RPMI7951 (cell line): ENCODE measurements around the gene UVRAG. TPM values are rescaled to one million over a fixed set of nuclear protein-coding genes. Genes with fewer than 3 reads are reported as not detected.
"Not testable (repeated sequence)": the region's sequence is repeated elsewhere in the genome, so short reads cannot be mapped to it uniquely, and the experiment has no call there.

ENCODE experiments used
- DNase-seq: peaks from one replicate; pipeline ENCODE4 v3.0.0-alpha.2; 2012; ENCODE audit warnings: low read depth
- total RNA-seq: library from RNA; depleted of rRNA; stranded (reverse); fragments of >200 nt; shearing (Covaris generic); gene quantifications from 2 replicates; pipeline ENCODE4 v1.2.3, GENCODE V29; 2014

Gene UVRAG
- total RNA-seq, 1 experiment from 2014 or later: 17.7 TPM

DNA sequence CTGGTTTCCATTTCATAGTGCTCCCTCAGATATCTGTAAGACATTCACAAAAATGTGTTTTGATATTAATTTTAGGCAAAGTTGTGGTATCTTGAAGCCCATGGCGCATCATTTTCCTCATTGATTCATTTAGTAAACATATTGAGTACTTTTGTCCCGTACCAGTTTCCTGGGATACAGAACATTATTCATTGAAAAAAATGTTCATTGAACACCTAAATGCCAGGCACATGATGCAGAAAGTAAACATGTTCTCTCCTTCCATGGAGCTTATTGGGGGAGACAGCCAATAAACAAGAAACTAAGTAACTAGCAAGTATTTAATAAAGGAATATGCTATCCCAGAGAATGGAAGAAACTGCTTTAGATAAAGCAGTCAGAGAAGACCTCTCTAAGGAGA lies 195.0 kb downstream of the UVRAG start:
- no peak for DNase-seq

DNA sequence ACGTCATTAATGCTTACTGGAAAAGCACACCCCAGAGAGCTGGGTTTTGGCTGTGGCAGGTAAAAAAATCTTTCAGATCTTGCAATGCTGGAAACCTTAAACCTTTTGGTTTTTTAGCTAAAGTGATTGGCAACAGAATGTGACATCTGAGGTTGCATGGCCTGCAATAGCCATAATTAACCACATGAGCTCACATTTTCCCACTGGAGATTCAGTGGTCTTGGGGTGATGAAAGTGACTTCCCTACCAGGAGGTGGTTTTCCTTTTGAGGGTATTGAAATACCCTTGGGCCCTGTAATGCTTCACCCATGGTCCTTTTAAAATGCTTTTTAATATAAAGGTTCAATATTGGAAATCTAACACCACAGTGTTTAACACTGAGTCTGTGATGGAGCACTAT lies 198.5 kb downstream of the UVRAG start:
- no peak for DNase-seq

DNA sequence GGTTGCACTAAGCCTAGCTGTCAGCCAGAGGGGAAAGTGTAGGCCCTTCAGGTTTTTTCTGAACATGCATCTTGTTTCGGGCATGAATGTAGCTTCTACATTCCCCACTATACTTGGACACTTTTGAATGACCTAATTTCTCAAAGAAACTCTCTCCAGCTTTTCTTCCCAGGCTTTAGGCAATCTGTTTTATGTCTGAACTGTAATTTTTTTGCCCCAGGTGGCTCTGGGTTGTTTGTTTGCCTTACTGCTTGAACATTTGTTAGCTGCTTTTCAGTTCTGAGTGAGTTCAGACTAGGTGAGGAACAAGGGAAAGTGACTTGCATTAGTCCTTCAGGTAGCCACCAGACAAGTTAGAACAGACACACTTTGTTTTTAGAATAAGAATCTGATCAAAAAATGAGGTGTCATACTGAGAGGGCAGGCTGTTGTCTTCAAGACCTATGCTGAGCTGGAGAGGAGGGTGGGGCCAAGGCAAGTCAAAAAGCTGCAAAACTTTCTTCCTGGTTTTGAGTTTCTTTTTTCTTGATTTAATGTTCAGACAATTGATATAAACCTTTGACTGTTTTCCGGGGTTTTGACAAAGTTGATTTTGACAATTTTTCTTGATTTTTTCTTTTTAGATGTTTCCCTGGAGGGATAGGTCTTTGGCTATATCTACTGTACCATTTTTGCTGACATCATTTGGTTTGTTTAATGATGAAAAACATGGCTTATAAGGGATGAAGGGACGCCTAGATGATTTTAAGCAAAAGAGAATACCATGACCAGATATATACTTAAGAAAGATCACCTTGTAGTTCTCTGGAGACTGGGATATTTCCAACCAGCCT lies 208.4 kb downstream of the UVRAG start:
- DNase-seq: no peak

- DNase-seq: peak; percentile 77
Measured at GRCh38 chr11:76025068-76025467, 210.1 kb downstream of the UVRAG start.

GRCh38 chr11:76025817-76026216 lies 210.8 kb downstream of the UVRAG start:
- DNase-seq: no peak

DNA sequence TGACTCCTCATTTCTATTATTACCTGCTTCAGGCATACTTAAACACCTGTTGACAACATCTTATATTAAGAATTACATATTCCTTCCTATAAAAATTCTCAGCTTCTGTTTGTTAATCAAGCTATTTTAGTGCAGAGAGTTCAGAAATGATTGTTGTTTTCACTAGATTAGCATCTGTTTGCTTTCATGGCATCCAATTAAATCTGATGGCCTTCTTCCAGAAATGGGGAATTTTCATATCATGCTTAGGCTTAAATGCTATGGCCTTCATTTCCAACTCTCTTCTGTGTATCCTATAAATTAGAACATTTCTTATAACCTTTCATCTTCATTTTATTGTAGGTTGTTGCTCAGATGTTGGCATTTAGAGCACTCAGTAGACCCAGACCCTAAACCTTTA lies 211.3 kb downstream of the UVRAG start:
- no peak for DNase-seq

DNA sequence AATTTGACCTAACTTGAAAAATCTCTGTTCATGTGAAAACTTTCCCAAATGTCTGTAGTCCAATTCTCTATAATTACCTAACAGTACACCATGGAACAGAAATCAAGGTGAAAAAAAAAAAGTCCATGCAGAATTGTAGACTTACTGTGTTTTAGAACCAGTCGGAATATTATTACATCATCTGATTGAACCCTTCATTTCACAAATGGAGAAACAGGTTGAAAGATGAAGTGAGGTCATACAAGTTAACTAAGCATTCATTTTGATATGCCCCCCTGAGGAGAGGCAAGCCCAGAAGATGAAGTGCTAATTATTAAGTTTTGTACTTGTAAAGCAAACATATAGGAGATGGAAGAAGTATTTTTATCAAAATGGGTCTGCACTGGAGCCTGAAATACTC lies 211.9 kb downstream of the UVRAG start:
- DNase-seq: no peak

DNA sequence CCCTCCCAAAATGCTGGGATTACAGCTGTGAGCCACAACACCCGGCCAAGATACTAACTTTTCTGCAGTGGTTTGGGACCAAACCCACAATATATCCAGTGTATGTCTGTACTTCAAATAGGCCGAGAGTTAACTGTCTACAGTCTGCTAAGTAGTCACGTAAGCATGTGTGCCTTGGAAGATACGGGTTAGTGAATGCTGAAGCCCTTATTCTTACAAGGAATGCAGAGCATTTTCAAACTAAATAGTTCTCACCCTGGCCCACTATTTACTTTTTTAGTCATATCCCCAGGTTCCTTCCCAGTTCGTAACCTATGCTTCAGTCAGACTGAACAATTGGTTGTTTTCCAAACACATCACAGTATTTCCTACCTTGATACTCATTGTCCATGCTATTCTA lies 215.3 kb downstream of the UVRAG start:
- DNase-seq: no peak

DNA sequence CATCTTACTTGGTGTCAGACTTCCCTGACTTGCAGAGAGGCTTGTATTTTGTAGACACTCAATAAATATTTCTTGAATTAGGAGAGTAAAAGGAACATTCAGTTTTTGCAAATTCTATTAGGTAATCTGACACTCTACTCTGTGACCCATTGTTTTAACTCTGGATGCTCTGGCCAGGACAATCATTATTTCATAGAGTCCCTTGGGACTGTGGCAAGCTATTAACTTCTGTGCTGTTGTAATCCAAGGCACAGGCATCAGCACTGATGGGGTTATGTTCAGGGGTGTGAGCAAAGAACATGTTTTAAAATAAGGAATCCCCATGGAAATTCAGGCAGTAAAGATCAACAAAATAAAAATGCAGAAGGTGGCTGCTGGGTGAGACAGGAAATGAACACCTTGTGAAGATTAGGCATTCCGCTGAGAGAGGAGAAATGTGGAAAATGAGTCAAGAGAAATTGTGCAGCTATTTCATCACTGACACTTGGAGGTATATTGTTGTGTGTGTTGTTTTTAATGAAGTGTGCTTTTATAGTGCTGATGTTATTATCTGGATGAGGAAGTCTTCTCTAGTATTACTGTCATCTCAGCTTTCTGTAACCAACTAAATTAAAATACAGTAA lies 216.1 kb downstream of the UVRAG start:
- DNase-seq: no peak

DNA sequence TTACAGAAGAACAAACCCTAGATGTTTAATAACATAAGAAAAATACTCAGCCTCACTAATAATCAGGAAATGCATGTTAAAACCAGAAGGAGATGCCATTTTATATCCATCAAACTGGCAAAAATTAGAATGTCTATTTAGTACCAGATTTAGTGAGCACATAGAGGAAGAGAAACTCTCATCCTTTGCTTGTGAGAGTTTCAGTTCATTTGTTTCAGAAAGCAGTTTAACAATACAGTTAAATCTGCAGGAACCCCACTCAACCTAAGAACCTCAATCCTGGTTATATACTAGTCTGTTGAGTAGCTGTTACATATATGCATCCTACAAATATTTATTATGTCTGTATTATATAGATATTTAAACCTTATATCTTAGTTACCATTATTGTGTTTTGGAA lies 218.7 kb downstream of the UVRAG start:
- DNase-seq: no peak

DNA sequence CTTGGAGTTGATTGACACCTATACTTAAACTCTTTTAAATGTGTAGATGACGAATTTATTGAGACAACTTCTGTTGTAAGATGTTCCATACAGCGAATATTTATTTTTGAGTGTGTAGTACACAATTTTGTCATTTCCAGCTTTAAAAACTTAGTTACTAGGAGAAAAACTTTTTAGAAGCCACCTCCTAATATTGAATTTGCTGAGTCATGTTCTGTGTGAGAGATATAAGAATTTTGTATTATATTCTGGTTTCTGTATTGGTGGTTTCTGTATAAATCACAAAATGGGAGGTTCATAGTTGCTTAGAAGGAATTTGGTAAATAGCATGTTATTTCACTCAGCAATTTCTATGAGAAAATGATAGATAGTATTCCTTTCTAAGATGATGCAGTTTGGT lies 220.0 kb downstream of the UVRAG start:
- DNase-seq: no peak

DNA sequence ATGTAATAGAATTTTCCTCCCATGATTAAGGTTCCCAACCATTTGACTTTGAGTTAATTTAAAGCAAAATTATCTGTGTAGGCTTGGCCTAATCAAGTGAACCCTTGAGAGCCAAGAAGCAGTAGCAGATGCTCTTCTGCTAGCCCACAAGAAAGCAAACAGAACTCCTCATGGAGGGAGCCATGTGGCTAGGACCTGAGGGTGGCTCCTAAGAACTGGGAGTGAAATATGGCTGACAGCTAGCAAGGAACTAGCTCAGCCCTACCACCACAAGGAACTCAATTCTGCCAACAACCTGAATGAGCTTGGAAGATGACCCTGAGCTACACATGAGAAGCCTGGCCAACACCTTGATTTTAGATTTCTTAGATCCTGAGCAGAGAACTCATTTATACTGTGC lies 223.6 kb downstream of the UVRAG start:
- no peak for DNase-seq

- no peak for DNase-seq
Measured at GRCh38 chr11:76041208-76041607, 226.2 kb downstream of the UVRAG start.

DNA sequence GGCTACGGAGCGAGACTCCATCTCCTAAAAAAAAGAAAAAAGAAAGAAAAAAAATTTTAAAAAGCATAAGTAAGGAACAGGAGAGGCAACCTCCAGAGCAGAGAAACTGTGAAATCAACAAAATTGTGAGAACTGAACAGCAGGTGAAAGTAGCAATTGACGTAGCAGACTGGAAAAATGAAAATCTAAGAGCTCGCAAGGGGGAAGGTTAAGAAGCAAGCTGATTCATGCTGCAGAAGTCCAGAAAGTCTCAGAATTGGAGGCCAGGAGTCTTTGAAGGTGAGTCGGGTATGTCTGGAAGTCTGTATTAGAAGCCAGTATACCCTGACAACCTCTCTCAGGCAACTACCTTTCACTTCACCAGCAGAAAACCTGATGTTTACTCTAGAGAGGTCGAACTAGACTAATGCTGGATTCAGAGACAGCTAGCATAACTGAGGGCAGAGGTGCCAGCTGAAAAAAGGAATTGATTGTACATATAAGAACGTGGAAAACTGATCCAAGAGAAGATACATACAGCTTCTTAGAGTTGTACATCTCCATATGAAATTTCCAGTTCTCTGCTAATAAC lies 229.8 kb downstream of the UVRAG start:
- no peak for DNase-seq

DNA sequence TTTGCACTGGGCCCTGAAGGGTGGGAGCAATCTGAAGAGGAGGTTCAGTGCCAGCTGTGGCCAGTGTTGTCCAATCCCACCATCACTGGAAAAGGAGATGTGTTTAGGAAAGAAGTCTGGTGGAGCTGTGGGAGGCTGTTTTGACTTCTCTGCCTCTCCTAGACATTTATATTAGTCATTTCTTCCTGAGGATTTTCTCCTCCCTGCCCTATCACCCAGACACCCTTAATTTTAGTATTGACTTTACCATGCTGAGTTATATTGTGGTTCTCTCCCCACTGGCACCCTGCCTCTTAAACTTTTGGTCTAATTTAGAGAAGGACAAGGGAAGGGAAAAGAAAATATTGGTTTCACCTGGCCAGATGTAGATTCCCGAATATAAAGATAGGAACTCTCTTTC lies 232.2 kb downstream of the UVRAG start:
- DNase-seq: no peak

- no peak for DNase-seq
Measured at GRCh38 chr11:76047766-76048165, 232.8 kb downstream of the UVRAG start.

DNA sequence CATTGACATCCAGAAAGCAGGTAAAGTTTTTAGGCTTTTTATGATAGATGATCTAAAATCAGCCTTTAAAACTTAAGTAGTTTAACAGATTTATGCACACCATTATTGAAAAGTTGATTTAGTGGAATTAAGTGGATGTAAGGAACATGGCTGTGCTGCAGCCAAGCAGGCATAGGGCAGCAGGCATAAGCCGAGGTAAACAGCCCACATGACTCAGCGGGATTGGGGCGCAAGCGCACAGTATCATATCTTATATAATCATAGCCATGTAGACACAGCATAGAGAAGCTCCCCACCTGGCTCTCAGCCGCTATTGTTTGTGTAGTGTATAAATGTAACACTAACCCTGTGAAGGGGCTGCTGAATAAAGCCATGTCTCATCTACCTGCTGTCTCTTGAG lies 233.8 kb downstream of the UVRAG start:
- no peak for DNase-seq

DNA sequence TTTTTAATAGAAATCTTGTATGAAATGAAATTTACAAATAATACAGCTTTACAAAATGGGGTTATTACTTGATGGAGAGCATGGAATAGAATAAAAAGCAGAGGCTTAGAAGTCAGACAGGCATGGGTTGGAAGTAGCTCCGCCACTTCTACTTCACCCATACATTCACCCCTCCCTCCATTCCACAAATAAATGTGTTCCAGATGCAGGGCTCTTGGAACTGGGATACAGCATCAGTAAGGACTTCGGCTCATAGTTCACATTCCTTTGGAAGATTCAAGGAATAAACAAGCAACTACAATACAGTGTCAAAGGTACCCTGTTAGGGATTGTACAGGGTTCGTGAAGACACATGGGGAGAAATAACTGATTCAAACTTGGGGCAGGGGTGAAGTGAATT lies 234.5 kb downstream of the UVRAG start:
- DNase-seq: no peak

DNA sequence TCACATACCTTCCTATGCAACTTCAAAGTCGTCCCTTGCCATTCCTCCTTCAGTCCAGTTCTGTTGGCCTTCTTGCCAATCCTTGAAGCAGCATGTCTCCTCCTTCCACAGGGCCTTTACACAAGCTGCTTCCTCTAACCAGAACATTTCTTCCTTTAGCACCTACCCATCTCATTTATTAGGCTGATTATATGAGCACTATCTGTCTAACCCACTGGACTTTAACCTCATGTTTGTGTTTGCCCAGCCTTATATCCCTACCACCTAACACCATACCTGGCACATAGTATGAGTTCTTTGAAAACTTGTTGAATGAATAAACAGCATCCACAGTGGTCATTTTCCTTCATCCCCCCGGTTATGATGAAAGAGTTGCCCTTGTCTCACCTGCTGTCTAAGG lies 236.9 kb downstream of the UVRAG start:
- no peak for DNase-seq

DNA sequence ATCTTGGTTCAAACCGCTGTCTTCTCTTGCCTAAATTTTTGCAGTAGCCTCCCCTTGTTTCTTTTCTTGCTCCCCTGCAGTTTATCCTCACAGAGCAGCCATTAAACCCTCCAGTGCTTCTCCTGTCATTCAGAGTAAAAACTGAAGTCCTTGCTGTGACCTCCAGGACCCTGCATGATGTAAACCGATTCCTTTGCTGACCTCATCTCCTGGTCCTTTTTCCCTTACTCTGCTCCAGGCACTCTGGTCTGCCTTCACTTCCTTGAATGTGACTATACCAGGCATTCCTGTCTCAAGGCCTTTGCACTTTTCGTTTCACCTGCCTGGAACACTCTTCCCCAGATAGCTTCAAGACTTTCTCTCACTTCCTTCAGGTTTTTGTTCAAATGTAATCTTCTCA lies 239.3 kb downstream of the UVRAG start:
- no peak for DNase-seq

DNA sequence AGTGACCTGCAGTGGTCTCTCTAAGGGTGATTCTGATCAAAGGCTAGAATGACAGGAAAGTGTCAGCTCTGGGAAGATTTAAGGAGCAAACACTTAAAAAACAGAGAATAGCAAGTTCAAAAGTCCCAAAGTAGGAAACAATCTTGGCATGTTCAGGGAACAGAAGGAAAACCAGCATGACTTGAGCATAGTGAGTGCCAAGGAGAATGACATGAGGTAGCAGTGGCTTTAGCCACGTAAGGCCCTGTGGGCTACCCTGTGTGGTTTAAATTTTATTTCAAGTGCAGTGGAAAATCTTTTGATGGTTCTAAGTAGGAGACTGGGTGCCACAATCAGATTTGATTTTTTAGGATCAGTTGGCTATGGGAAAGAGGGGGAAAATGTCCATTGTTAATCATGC lies 241.9 kb downstream of the UVRAG start:
- DNase-seq: no peak

- not testable (repeated sequence) for DNase-seq
Measured at GRCh38 chr11:76060475-76061036, 245.5 kb downstream of the UVRAG start.

GRCh38 chr11:76062733-76063132 lies 247.7 kb downstream of the UVRAG start:
- DNase-seq: no peak
